Measurements from ENCODE around the gene SPRY2.

Gene SPRY2

GRCh38 chr13:80312012-80312704 is 28.8 kb downstream of the SPRY2 start:
- DNase-seq: no peak

- DNase-seq: no peak
These were observed 31.0 kb downstream of the SPRY2 start for GRCh38 chr13:80309926-80310325.

GRCh38 chr13:80307401-80307987 is 33.4 kb downstream of the SPRY2 start:
- no peak for DNase-seq

- DNase-seq: no peak
These were observed 34.5 kb downstream of the SPRY2 start for GRCh38 chr13:80306337-80306972.

- DNase-seq: peak; percentile 3
These were observed 35.2 kb downstream of the SPRY2 start for GRCh38 chr13:80305737-80306136.

- DNase-seq: peak; percentile 10
These were observed 37.6 kb downstream of the SPRY2 start for GRCh38 chr13:80303225-80303811.

GRCh38 chr13:80299046-80299445 is 41.9 kb downstream of the SPRY2 start:
- DNase-seq: no peak

- DNase-seq: no peak
These were observed 43.4 kb downstream of the SPRY2 start for GRCh38 chr13:80297503-80297902.

GRCh38 chr13:80297094-80297493 is 43.8 kb downstream of the SPRY2 start:
- DNase-seq: peak; percentile 25

- peak; percentile 33 for DNase-seq
These were observed 44.3 kb downstream of the SPRY2 start for GRCh38 chr13:80296638-80297037.

- DNase-seq: peak; percentile 61
These were observed 50.3 kb downstream of the SPRY2 start for GRCh38 chr13:80290591-80290990.
